ENCODE data around the gene WDR83.
A peak's percentile ranks its signal among the peaks of the same experiment; 100 is the strongest.
"Not testable (repeated sequence)": the region's sequence is repeated elsewhere in the genome, so short reads cannot be mapped to it uniquely, and the experiment has no call there.

The WDR83 gene, protein sequence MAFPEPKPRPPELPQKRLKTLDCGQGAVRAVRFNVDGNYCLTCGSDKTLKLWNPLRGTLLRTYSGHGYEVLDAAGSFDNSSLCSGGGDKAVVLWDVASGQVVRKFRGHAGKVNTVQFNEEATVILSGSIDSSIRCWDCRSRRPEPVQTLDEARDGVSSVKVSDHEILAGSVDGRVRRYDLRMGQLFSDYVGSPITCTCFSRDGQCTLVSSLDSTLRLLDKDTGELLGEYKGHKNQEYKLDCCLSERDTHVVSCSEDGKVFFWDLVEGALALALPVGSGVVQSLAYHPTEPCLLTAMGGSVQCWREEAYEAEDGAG

DNA sequence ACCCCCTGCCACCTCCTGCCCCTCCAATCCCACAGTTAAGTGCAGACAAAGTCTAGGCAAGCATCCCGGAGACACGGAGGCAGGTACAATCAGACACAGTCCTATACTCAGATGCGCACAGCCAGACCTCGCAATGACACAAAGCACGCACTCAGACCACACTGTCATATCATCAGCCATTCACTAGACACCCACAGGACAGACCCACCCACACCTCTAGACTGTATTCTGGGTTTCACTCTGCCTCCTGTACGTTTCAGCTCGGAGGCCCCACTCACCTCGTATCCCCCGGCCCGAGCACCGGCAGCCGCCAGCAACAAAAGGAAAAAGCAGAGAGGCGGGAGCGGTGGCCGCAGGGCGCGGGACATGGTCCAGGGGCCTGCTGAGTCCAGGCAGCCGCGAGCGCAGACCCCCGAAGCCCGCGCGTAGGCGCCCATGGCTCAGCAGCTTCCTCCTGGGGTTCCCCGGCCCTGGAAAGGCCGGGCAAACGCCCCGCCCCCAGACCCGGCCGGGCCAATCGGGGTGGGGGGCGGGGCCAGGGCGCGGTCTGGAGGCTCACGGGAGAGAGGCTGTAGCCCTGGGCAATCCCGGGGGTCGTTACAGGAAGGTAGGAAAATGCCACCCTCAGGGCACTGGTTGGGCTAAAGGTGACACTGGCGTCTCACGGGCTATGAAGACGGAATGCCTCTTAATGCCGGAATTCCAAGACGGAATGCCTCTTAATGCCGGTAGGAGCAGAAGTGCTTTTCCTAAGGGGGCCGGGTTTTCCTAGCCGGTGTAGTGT lies at the start of gene WDR83, which contains the start of gene MAN2B1:
TSS of gene WDR83 (plus strand) at position 543 of the 784 bp plus-strand sequence. CDS start 2,984 bp downstream, outside the sequence.
TSS of gene MAN2B1 (minus strand) at position 478 of the 784 bp plus-strand sequence. CDS start at position 437, 41 bp downstream.
- DNase-seq = peak; percentile 75

DNA sequence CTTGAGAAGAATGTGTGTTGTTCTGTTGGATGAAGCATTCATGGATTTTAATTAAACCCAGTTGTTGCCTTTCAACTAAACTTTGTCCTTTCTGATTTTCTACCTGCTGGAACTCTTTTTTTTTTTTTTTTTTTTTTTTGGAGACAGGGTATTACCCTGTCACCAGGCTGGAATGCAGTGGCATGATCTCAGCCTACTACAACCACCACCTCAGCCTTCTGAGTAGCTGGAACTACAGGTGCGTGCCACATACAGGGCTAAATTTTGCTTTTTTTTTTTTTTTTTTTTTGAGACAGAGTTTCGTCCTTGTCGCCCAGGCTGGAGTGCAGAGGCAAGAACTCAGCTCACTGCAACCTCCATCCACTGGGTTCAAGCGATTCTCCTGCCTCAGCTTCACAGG lies 49.0 kb upstream of the WDR83 start:
- no peak for DNase-seq

DNA sequence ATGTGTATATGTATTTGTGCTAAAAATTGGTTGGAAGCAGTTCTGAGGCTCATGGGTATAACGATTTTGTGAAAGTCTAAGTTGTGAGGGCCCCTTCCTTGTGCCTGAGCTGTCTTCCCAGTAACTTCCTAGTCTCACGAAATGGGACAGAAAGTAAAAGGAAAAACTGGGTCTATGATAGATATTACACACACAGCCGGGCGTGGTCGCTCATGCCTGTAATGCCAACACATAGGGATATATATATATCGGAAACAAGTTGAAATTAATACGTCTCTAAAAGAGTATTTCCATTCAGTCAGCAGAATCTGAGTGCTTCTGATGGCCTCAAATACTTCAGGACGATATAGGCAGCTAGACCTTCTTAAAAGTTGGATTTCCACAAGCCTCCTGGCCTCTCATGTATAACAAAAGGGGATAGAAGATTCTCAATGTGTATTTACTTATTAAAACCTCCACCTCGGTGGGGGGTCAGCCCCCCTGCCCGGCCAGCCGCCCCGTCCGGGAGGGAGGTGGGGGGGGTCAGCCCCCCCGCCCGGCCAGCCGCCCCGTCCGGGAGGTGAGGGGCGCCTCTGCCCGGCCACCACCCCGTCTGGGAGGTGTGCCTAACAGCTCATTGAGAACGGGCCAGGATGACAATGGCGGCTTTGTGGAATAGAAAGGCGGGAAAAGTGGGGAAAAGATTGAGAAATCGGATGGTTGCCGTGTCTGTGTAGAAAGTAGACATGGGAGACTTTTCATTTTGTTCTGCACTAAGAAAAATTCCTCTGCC lies 45.2 kb upstream of the WDR83 start:
- not testable (repeated sequence) for DNase-seq

DNA sequence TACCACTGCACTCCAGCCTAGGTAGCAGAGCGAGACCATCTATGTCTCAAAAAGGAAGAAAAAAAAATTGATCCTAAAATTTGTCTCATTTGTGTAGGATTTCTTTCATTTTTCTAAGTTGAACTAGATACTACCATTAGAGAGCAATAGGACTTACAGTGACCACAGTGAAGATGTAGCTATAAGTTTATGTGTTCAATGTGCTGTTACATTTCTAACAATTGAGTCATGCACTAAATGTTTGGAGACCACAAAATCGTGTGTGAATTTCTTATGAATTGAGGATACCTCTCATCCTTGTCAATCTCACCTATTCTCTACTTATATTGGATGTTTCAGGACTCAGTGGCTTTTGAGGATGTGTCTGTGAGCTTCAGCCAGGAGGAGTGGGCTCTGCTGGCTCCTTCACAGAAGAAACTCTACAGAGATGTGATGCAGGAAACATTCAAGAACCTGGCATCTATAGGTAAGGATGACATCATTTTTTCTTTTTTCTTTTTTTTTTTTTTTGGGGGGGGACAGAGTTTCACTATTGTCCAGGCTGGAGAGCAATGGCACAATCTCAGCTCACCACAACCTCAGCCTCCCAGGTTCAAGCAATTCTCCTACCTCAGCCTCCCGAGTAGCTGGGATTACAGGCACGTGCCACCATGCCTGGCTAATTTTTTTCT lies 43.1 kb upstream of the WDR83 start:
- DNase-seq = no peak

DNA sequence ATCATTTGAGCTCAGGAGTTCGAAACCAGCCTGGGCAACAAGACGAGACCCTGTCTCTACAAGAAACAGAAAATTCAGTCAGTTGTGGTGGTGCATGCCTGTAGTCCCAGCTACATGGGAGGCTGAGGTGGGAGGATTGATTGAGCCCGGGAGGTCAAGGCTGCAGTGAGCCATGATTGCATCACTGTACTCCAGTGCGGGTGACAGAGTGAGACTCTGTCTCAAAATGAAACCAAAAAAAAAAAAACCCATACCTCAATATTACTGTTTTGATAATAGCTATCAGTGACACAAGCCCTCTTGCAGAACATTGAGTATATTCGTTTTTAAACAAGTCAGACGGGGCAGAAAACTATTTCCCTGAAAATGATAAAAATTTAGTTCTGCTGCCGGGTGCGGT lies 39.6 kb upstream of the WDR83 start:
- DNase-seq = no peak

DNA sequence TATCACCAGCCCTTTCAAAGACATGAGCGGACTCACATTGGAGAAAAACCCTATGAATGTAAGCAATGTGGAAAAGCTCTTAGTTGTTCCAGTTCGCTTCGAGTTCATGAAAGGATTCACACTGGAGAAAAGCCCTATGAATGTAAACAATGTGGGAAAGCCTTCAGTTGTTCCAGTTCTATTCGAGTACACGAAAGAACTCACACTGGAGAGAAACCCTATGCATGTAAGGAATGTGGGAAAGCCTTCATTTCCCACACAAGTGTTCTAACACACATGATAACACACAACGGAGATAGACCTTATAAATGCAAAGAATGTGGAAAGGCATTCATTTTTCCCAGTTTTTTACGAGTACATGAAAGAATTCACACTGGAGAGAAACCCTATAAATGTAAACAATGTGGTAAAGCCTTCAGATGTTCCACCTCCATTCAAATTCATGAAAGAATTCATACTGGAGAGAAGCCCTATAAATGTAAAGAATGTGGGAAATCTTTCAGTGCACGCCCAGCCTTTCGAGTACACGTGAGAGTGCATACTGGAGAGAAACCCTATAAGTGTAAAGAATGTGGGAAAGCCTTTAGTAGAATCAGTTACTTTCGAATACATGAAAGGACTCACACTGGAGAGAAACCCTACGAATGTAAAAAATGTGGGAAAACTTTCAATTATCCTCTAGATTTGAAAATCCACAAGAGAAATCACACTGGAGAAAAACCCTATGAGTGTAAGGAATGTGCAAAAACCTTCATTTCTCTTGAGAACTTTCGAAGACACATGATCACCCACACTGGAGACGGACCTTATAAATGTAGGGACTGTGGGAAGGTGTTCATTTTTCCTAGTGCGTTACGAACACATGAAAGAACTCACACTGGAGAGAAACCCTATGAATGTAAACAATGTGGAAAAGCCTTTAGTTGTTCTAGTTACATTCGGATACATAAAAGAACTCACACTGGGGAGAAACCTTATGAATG lies 38.3 kb upstream of the WDR83 start:
- DNase-seq = no peak

DNA sequence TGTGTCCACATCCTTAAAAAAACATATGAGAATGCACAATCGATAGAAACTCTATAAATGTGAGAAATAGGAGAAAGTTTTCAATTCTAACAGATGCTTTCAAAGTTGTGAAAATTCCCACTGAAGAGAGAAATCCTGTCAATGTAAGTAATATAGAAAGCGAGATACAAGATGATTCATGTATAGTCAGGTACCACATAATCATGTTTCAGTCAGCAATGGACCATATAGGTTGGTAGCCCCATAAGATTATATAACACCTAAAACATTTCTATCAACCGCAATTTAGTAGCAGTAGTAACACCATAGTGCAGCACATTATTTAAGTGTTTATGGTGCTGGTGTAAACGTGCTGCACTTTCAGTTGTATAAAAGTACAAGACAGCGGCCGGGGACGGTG lies 37.4 kb upstream of the WDR83 start:
- no peak for DNase-seq

DNA sequence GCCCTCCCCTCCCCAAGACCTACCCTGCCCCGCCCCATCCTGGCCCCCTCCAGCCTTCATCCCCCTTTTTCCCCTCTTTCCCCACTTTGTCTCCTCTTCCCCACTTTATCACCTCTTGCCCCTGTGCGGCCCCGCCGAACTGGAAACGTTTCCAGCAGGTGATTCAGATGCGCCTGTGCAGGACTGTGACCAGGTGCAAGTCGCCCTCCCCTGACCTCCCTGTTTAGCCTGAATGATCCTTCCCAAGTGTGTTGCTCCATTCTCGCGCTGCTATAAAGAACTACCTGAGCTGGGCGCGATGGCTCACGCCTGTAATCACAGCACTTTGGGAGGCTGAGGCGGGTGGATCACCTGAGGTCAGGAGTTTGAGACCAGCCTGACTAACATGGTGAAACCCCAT lies 30.0 kb upstream of the WDR83 start:
- DNase-seq = no peak

DNA sequence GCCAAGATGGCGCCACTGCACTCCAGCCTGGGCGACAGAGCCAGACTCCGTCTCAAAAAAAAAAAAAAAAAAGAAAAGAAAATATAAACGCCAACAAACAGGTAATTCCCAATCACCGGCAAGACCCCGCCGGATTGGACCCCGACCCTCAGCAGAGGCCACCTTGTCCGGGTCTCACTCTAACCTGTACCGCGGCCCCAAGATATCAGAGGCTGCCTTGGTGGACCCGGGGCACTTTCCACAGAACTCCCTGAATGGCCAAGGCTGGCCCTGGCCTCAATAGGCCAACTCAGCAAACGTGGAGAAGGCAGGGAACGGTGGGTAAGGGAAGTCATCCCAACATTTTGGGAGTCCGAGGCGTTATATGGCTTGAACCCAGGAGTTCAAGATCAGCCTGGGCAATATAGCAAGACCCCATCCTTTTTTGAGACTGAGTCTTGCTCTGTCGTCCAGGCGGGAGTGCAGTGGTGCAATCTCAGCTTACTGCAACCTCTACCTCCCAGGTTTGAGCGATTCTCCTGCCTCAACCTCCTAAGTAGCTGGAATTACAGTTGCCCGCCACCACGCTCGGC lies 27.9 kb upstream of the WDR83 start:
- no peak for DNase-seq

DNA sequence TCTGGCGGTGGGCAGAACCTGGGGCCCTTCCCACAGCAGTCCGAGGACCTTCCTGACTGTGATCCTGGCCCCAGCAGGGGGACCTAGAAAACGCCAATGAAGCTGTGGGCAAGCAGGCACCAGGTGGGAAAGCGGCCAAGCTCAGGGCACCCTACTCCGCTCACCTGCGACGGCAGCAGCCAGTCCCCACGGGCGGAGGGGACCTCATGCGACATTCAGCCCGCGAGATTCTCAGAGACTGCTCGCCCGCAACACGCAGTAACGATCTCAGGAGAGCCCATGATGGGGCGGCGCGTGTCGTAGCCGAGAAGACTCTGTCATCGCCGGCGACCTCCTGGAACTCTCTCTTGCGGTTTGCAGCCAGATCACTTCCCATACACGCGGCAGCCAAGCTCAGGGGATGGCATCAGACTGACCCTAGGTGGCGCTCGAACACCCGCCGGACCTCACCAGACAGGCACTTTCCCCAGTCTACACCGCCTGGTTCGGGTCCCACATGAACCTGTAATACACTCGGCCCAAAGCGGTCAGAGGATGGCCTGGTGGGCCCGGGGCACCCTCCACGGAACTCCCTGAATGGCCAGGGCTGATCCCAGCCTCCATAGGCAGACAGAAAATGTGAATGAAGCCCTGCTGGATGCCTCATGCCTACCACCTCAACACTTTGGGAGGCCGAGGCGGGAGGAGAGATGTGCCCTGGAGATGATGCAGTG lies 26.6 kb upstream of the WDR83 start:
- peak; percentile 78 for DNase-seq

DNA sequence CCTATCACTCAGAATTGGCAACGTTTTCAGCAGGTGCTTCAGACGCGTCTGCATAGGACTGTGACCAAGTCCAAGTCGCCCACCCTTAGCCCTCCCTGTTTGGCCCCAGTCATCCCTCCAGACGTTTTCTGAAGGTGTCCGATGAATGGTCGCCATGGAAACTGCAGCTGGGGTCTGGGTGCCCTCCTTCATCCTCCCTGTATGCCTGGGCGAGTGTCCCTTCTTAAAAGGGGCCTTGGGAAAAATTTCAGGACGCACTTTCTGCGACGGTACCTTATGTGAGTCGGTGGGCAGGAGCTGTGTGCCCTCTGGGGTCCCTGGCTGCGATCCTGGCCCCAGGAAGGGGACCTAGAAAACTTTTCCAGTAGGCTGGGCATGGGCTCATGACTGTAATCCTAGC lies 25.2 kb upstream of the WDR83 start:
- DNase-seq = no peak

DNA sequence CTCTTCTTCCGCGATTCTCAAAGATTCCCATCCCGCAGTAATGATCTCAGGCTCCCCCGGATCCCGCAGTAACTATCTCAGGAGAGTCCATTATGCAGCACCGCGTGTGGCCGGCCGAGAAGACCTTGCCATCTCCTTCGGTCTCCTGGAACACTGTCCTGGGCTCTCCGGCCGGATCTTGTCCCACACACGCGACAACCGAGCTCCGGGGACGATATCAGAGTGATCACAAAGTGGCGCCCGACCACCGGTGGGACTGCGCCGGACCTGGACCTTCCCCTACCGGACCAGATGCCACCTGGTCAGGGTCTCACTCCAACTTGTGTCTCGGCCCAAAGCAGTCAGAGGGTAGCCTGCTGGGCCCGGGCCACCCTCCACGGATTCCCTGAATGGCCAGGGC lies 24.1 kb upstream of the WDR83 start:
- DNase-seq = no peak

DNA sequence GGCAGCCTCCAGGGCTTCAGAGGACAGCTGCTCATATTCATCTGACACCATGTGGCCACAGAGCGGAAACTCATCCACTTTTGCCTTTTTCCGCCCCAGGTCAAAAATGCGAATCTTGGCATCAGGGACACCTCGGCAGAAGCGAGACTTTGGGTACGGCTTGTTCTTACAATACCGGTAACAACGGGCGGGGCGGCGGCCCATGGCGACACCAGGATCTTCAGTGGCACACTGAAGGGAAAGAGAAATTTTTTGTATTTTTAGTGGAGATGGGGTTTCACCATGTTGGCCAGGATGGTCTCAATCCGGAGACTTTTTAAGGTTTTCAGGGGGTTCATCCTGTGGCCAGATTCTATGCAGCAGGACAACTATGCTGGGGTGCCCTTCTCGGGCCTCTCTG lies 22.9 kb upstream of the WDR83 start:
- not testable (repeated sequence) for DNase-seq

DNA sequence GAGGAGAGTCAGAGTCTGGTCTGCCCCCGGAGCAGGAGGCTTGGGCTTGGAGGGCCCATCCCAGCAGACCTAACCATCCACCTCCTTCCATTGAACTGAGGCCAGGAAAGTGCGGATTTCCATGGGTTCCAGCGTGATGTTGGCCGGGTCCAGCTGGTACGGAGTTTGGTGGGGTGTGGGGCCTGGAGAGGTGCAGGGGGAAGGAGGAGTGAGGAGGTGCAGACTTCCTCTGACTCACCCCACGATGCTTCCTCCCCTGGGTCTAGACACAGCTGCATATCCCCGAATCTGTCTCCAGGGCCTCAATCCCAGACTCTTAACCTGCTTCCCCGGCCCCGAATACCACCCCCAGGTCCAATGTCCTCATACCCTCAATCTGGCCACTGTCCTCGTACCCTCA lies 20.1 kb upstream of the WDR83 start:
- DNase-seq = no peak

DNA sequence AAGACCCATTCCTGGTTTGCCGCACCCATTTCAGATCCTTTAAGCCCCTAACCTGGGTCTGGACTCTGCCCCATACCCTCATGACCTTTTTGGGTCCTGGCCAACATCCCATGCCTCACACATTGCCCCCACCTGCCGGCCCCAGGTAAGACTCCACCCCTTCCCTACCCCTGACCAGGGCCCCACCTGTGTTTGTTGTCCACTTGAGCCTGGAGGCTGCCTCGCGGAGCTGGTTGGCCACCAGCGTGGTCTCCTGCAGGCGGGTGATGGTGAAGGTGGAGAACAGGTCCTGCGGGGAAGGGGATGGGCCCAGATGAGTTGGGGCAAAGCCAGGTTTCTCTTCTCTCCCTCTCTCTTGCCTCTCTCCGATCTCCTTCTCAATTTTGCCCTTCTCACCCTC lies 19.6 kb upstream of the WDR83 start:
- no peak for DNase-seq

DNA sequence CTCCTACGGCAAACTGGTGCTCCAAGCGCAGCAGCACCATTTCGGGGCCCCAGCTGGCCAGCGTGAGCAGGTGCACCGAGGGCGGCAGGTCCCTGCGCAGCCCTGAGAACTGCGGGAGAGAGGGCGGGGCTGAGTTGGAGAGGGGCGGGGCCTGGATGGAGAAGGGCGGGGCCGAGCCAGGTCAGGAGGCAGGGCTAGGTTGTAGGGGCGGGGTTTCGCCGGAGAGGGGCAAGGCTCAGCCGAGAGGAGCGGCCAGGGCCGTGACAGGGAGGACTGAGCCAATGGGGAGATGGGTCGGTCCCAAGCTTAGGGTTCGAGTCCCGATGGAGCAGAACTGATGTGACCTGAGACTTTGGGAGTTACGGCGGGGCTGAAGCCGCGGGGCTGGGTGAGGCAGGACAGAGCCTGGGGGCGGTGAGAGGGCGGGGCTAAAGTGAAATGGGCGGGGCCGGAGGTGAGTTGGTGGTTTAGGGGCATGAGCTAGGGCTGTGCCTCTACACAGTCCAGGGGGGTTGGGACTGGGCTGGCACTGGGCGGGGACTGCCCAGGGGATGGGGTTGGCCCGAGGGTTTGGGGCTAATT lies 19.0 kb upstream of the WDR83 start:
- no peak for DNase-seq

DNA sequence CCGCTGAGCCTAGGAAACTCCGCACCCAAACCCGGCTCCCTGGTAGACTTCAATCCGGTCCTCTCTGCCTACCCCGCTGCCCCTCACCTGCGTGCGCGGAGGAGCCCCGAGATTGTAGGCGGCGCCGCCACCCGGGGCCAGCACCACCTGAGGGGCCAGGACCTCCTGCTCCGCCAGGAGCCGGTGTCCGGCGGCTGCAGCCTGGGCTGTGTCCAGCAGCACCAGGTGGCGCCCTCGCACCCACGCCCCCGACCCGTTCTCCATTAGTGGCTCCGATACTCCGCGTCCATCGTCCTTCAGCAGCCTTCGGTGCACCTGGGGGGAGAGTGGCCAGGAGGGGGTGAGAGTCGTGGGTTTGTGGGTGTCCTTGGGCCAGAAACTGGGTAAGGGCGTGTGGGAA lies 18.5 kb upstream of the WDR83 start:
- no peak for DNase-seq

DNA sequence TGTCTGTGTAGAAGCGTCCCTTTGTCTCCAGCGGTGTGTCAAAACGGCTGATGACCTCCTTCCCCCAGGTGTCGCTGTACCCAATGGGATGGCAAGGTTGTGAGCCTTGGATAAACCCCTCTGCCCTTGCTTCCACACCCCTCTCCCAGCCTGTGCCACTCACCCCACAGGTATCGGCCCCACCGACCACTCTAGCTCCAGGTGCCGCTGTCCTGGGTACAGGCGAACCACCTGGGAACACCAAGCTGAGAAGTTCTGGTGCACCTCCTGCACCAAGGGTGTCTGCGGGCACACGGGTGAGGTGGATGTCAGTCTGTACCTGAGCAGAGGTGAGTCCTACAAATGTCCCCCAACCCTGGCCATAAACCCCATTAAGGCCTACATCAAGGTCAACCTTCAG lies 16.7 kb upstream of the WDR83 start:
- no peak for DNase-seq

DNA sequence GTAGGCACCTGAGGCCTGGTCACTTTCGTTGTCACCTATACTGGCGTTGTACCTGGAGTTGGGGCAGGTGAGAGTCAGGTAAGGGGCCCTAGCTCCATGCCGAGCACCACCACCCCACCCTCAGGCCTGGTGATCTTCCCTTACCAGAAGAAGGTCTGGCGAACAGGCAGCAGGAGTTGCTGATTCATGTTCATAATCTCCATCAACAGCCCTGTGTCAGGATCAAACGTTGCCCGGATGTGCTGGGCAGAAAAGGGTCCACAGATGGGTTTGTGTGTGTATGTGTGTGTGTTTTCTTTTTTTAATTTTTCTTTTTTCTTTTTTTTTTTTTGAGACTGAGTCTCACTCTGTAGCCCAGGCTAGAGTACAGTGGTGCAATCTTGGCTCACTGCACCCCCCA lies 14.4 kb upstream of the WDR83 start:
- DNase-seq = no peak

DNA sequence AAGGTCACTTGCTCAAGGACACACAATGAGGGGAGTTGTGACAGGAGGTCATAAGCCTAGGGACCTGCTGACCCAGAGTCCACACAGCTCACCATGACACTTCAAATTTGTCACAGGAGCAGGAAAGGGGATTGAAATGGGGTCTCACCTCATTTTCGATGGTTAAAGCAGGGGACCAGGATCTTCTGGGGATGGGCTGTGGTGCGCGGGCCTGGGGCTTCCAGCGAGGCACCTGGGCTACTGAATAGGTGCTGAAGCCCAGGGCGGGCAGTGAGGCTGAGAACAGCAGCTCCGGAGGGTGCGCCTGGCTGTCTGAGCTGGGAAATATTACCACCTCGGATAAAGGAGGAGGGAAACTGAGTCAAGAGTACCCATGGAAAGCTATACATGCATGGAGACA lies 11.1 kb upstream of the WDR83 start:
- no peak for DNase-seq
